ENCODE results near the gene RAD18. TPM values are rescaled to one million over a fixed set of nuclear protein-coding genes. Genes with fewer than 3 reads are reported as not detected.

Gene RAD18
- total RNA-seq, 1 experiment from 2014 or later: 25.8 TPM

DNA sequence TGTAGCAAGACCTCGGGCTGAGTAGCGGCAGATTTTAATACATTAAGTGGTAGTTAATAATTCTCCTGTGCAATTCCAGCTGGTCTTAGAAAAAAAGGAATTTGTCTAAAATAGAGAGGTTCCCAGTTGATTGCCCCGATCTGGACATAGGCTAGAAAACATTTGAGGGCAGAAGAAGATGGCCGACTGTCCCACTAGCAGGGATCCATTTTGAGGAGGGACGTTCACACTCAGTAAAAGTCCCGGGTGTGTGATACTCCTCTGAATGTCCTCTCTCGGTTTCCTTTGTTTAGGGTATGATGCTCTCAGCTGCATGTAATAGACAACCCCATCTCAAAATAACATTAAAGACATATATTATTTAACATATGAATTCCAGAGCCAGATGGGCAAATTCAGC is 116.0 kb downstream of the RAD18 start:
- TF ChIP-seq, protein P1, sequence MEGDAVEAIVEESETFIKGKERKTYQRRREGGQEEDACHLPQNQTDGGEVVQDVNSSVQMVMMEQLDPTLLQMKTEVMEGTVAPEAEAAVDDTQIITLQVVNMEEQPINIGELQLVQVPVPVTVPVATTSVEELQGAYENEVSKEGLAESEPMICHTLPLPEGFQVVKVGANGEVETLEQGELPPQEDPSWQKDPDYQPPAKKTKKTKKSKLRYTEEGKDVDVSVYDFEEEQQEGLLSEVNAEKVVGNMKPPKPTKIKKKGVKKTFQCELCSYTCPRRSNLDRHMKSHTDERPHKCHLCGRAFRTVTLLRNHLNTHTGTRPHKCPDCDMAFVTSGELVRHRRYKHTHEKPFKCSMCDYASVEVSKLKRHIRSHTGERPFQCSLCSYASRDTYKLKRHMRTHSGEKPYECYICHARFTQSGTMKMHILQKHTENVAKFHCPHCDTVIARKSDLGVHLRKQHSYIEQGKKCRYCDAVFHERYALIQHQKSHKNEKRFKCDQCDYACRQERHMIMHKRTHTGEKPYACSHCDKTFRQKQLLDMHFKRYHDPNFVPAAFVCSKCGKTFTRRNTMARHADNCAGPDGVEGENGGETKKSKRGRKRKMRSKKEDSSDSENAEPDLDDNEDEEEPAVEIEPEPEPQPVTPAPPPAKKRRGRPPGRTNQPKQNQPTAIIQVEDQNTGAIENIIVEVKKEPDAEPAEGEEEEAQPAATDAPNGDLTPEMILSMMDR (IDR thresholded peaks at IDR 0.05; ENCODE audit: unreplicated experiment): no peak
- Mint-ChIP-seq H3K27me3 (ENCODE audit: unreplicated experiment) (no peaks in the 10 kb centered on the region), H3K9me3 (ENCODE audit: low read depth, unreplicated experiment) (no peaks in the 10 kb centered on the region), H3K4me1 (ENCODE audit: low read depth, unreplicated experiment) (no peaks in the 10 kb centered on the region), H3K27ac (ENCODE audit: unreplicated experiment) (no peak overlapping the region), H3K4me3 (ENCODE audit: low read depth, unreplicated experiment) (no peak overlapping the region), H3K36me3 (ENCODE audit: insufficient read depth, unreplicated experiment) (no peaks in the 10 kb centered on the region)
- CTCF ChIA-PET: no interaction called here
- no peak for DNase-seq
- intact Hi-C loops (cut with micrococcal nuclease; ENCODE audit: unreplicated experiment): no loop called here
- BruUV-seq (replicated peaks): no TSS peak

- no peak for DNase-seq
- TF ChIP-seq, protein P1 (IDR thresholded peaks at IDR 0.05; ENCODE audit: unreplicated experiment): no peak
- Mint-ChIP-seq H3K36me3 (ENCODE audit: insufficient read depth, unreplicated experiment) (no peaks in the 10 kb centered on the region), H3K9me3 (ENCODE audit: low read depth, unreplicated experiment) (no peaks in the 10 kb centered on the region), H3K4me3 (ENCODE audit: low read depth, unreplicated experiment) (no peak overlapping the region), H3K27ac (ENCODE audit: unreplicated experiment) (no peak overlapping the region), H3K27me3 (ENCODE audit: unreplicated experiment) (no peaks in the 10 kb centered on the region), H3K4me1 (ENCODE audit: low read depth, unreplicated experiment) (no peaks in the 10 kb centered on the region)
- CTCF ChIA-PET: no interaction called here
- intact Hi-C loops (cut with micrococcal nuclease; ENCODE audit: unreplicated experiment): no loop called here
- no TSS peak for BruUV-seq (replicated peaks)
Observed at GRCh38 chr3:8846176-8846575, 117.1 kb downstream of the RAD18 start.

GRCh38 chr3:8845641-8846040 is 117.6 kb downstream of the RAD18 start:
- intact Hi-C loops (cut with micrococcal nuclease; ENCODE audit: unreplicated experiment): no loop called here
- TF ChIP-seq, protein P1 (IDR thresholded peaks at IDR 0.05; ENCODE audit: unreplicated experiment): no peak
- no peaks in the 10 kb centered on the region for H3K9me3 Mint-ChIP-seq (ENCODE audit: low read depth, unreplicated experiment)
- no peaks in the 10 kb centered on the region for H3K36me3 Mint-ChIP-seq (ENCODE audit: insufficient read depth, unreplicated experiment)
- H3K27ac Mint-ChIP-seq (ENCODE audit: unreplicated experiment): no peak overlapping the region
- BruUV-seq (replicated peaks): no TSS peak
- no peak overlapping the region for H3K4me3 Mint-ChIP-seq (ENCODE audit: low read depth, unreplicated experiment)
- no peaks in the 10 kb centered on the region for H3K4me1 Mint-ChIP-seq (ENCODE audit: low read depth, unreplicated experiment)
- no peaks in the 10 kb centered on the region for H3K27me3 Mint-ChIP-seq (ENCODE audit: unreplicated experiment)
- no peak for DNase-seq
- CTCF ChIA-PET: no interaction called here

DNA sequence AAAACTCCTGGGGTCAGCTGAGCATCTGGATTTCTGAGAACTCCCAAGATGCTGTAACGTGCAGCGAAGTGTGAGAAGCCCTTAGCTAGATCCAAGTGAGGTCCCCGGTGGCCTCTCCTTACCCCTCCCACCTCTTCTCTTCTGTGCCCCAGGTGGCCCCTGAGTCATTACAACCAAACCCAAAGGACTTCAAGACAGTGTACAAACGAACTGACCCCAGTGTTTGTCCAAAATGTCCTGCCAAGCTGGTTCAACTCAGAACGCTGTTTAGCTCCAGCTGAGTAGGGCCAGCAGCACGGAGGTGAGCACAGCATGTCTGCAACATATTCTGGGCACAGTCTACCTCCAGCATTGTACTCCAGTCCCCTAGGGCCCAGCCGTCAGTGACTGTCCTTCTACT is 119.9 kb downstream of the RAD18 start:
- BruUV-seq (replicated peaks): no TSS peak
- intact Hi-C loops (cut with micrococcal nuclease; ENCODE audit: unreplicated experiment): no loop called here
- CTCF ChIA-PET: no interaction called here
- H3K9me3 Mint-ChIP-seq (ENCODE audit: low read depth, unreplicated experiment): no peaks in the 10 kb centered on the region
- no peak overlapping the region for H3K4me3 Mint-ChIP-seq (ENCODE audit: low read depth, unreplicated experiment)
- no peaks in the 10 kb centered on the region for H3K36me3 Mint-ChIP-seq (ENCODE audit: insufficient read depth, unreplicated experiment)
- no peaks in the 10 kb centered on the region for H3K27me3 Mint-ChIP-seq (ENCODE audit: unreplicated experiment)
- H3K27ac Mint-ChIP-seq (ENCODE audit: unreplicated experiment): no peak overlapping the region
- DNase-seq: no peak
- no peaks in the 10 kb centered on the region for H3K4me1 Mint-ChIP-seq (ENCODE audit: low read depth, unreplicated experiment)
- TF ChIP-seq, protein P1 (IDR thresholded peaks at IDR 0.05; ENCODE audit: unreplicated experiment): no peak

GRCh38 chr3:8842293-8842692 is 121.0 kb downstream of the RAD18 start:
- no TSS peak for BruUV-seq (replicated peaks)
- H3K4me3 Mint-ChIP-seq (ENCODE audit: low read depth, unreplicated experiment): no peak overlapping the region
- H3K27me3 Mint-ChIP-seq (ENCODE audit: unreplicated experiment): no peaks in the 10 kb centered on the region
- H3K4me1 Mint-ChIP-seq (ENCODE audit: low read depth, unreplicated experiment): no peaks in the 10 kb centered on the region
- CTCF ChIA-PET: no interaction called here
- no peaks in the 10 kb centered on the region for H3K9me3 Mint-ChIP-seq (ENCODE audit: low read depth, unreplicated experiment)
- H3K36me3 Mint-ChIP-seq (ENCODE audit: insufficient read depth, unreplicated experiment): no peaks in the 10 kb centered on the region
- intact Hi-C loops (cut with micrococcal nuclease; ENCODE audit: unreplicated experiment): no loop called here
- TF ChIP-seq, protein P1 (IDR thresholded peaks at IDR 0.05; ENCODE audit: unreplicated experiment): no peak
- H3K27ac Mint-ChIP-seq (ENCODE audit: unreplicated experiment): no peak overlapping the region
- DNase-seq: no peak
